HUES48 (cell line): ENCODE results near the gene FBXL7.

Experiments
- H3K27ac ChIP-seq: one replicate; pipeline ENCODE4 v1.7.0; 2013; ENCODE audit warnings: low read depth, low read length, inconsistent platforms
- H3K27me3 ChIP-seq: 2 replicates; pipeline ENCODE4 v1.6.1; 2013; ENCODE audit warnings: mild to moderate bottlenecking, low read length; ENCODE audit not compliant: control insufficient read depth, insufficient read depth
- H3K36me3 ChIP-seq: 2 replicates; pipeline ENCODE4 v1.6.1; 2013; ENCODE audit warnings: low read length; ENCODE audit not compliant: control insufficient read depth, insufficient read depth
- H3K4me1 ChIP-seq: 2 replicates; pipeline ENCODE4 v1.6.1; 2013; ENCODE audit warnings: mild to moderate bottlenecking, low read length; ENCODE audit not compliant: control insufficient read depth, insufficient read depth
- H3K4me3 ChIP-seq: 2 replicates; pipeline ENCODE4 v1.5.1; 2013; ENCODE audit warnings: mild to moderate bottlenecking, low read depth, low read length
- H3K9ac ChIP-seq: 2 replicates; pipeline ENCODE4 v1.6.1; 2013; ENCODE audit warnings: mild to moderate bottlenecking, low read depth, low read length, moderate library complexity
- H3K9me3 ChIP-seq: 2 replicates; pipeline ENCODE4 v1.6.1; 2013; ENCODE audit warnings: low read length; ENCODE audit not compliant: control insufficient read depth, insufficient read depth

The FBXL7 gene

DNA sequence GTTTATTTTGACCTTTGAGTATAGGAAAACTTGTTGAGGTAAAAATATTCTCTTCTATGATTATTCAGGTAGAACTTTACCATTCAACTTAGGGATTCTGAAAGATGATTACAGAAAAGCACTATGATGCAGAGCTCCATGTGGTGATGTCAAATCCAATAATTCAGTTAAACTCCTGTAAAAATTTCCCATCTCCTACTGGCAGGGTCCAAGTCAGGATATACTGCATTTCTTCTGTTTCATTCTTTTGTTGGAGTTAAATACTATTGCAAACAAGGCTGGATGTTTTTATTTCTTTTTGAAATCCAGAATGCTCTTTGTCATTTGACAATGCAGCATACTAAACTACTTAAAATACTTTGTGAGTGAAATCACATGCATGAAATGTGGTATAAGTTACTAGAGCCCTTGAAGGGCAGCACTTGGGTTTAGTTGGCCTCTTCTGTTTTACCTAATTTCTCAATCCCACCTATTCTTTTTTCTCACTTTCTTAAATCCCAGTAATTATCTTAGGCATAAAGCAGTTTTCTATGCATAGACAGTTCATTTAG lies 204.5 kb downstream of the FBXL7 start:
- Histone ChIP-seq H3K9ac (no peak overlapping the region), H3K9me3 (no peaks in the 10 kb centered on the region), H3K4me1 (peaks cover 27% of the 10 kb centered on the region), H3K4me3 (no peak overlapping the region), H3K36me3 (no peaks in the 10 kb centered on the region), H3K27me3 (no peaks in the 10 kb centered on the region), H3K27ac (peak overlapping the region; percentile 16)

DNA sequence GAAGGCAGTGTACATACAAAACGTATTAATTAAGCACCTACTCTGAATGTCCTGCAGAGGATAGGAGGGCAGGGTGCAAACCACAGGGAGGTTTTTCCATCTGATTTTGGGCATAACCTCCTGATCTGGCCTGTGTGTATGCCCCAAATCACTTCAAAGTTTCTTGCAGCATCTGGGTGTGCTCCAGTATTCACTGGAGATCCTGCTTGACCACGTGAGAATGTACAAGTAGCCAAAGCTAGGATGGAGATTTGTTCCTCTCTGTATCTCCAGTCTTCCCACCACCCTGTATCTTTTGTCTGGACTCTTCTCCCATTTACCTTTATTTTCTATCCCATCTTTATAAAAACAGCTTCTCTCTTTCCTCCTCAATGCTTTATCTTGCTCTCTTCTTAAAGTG lies 207.7 kb downstream of the FBXL7 start:
- Histone ChIP-seq H3K4me1 (peaks cover 18% of the 10 kb centered on the region), H3K9me3 (no peaks in the 10 kb centered on the region), H3K9ac (no peak overlapping the region), H3K36me3 (no peaks in the 10 kb centered on the region), H3K27ac (no peak overlapping the region), H3K27me3 (no peaks in the 10 kb centered on the region), H3K4me3 (no peak overlapping the region)

DNA sequence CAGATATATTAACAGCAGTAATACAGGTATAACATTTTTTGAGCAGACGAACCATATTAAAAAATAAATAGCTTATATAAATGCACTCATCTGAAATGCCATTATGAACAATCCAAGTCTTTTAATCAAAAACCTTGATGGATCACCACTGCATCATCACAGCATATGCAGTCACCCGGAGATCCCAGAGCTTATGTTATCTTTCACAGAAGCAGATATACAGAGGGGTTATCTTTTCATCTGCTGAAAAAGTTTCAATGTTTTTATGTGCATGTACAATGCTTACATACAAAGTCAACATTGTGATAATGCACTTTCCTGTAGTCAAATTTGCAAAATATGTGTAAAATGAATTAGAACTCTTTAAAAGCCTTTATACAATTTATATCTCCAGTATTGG lies 211.9 kb downstream of the FBXL7 start:
- peaks cover 14% of the 10 kb centered on the region for H3K4me1 ChIP-seq
- H3K36me3 ChIP-seq = no peaks in the 10 kb centered on the region
- no peak overlapping the region for H3K9ac ChIP-seq
- H3K9me3 ChIP-seq = no peaks in the 10 kb centered on the region
- H3K27me3 ChIP-seq = no peaks in the 10 kb centered on the region
- no peak overlapping the region for H3K4me3 ChIP-seq
- H3K27ac ChIP-seq = no peak overlapping the region

DNA sequence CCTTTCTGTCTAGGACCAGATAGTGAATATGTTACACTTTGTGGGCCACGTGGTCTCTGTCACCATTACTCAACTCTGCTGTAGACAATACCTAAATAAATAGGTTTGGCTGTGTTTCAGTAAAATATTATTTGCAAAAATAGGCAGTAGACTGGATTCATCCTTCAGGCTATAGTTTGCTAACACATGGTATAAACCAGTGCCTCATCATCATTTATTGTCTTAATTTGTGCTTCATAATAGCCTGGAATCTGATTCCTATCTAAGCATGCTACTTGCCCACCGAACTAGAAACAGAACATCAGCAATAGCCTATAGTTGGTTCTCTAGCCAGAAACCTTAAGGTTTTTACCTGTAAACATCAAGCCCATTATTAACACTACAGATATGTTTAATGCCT lies 215.6 kb downstream of the FBXL7 start:
- no peaks in the 10 kb centered on the region for H3K9me3 ChIP-seq
- no peaks in the 10 kb centered on the region for H3K36me3 ChIP-seq
- no peak overlapping the region for H3K27ac ChIP-seq
- no peak overlapping the region for H3K4me3 ChIP-seq
- H3K4me1 ChIP-seq = peaks cover 30% of the 10 kb centered on the region
- no peaks in the 10 kb centered on the region for H3K27me3 ChIP-seq
- no peak overlapping the region for H3K9ac ChIP-seq

DNA sequence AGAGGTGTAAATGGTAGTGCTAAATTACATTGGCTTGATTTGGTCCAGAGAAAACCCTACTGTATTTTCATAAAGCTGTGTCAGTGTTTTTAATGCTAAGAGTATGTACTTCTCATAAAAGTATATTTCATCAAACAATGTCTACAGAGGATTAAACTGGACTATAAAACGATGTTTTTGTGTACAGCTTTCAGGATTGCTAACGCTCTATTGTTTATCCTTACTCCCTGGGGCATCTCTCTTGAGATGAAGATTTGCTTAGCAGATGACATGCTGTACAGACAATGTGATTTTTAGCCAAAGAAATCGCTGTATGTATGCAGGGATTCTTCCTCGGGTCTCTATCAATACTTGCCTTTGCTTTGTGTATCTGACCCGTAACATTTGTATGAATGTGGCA lies 216.0 kb downstream of the FBXL7 start:
- Histone ChIP-seq H3K4me3 (no peak overlapping the region), H3K9me3 (no peaks in the 10 kb centered on the region), H3K27me3 (no peaks in the 10 kb centered on the region), H3K36me3 (no peaks in the 10 kb centered on the region), H3K4me1 (peaks cover 33% of the 10 kb centered on the region), H3K9ac (no peak overlapping the region), H3K27ac (no peak overlapping the region)

DNA sequence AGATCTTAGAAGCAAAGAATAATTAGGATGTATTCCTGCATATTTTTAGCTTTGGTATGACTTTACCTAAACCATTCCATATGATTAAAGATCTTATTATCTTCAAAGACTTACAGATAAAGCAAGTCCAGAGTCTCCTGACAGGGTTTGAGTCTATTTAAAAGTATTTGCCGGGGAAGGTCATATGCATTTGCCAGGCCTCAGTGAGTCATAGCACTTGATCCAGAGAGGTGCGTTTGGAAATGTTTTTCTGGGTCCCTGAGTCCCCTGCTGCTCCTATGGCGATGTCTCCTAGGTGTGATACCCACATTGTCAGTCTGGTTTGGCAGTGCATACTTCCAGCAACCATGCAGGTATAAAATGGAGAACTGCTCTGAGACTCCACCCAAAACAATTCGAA lies 217.0 kb downstream of the FBXL7 start:
- Histone ChIP-seq H3K27me3 (no peaks in the 10 kb centered on the region), H3K9ac (no peak overlapping the region), H3K36me3 (no peaks in the 10 kb centered on the region), H3K9me3 (no peaks in the 10 kb centered on the region), H3K4me3 (no peak overlapping the region), H3K27ac (no peak overlapping the region), H3K4me1 (peaks cover 39% of the 10 kb centered on the region)

DNA sequence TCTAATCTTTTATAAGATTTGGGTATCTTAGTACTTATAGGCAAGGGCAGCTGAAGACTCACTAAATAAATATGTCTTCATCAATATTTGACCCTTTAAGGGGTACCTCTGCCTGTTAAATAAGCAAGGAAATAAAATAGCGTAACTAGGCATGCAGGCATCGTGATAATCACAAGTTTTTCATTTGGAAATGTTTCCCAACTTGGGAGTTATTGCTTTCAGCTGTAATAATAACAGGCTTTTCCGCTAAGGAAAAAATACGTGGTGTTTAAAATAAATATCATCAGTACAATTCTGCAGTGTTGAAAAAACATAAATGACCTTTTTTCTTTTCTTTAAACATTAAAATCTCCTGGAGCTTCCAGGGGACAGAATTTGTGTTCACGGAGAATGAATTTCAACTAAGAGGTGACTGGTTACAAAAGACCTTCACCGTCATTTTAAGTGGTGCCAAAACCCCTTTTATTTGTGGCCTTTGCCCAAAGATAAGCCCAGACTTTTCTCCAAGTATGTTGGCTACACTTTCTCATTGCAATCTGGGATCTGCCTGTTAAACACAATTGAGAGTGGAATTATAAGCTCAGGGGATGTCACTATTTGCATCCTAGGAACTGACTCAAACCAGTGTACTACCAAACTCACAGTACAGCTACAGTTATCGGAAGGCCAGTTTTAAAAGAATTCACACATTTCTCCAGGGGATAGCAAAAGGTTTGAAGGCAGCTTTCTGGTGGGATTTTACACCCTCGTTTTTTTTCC lies 218.6 kb downstream of the FBXL7 start:
- Histone ChIP-seq H3K4me3 (no peak overlapping the region), H3K36me3 (no peaks in the 10 kb centered on the region), H3K9ac (no peak overlapping the region), H3K9me3 (no peaks in the 10 kb centered on the region), H3K27me3 (no peaks in the 10 kb centered on the region), H3K27ac (peak overlapping the region; percentile 18), H3K4me1 (peaks cover 39% of the 10 kb centered on the region)

DNA sequence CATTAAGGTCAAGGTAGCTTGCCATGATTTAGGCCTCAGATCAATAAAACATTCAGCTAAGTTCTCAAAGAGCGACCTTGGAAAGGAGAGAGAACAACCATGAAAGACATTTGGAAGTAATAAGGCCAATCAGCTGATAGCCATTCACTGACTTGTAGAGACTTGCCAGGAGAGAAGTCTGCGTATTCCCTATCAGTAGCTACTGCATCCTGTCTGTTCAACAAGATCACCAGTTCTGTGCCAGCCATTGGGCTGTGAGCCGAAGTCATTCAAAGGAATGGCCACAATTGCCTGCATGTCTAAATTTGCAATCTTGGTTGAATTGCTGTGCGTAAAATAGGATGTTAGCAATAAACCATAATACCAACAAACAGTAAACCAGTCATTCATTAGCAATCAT lies 219.8 kb downstream of the FBXL7 start:
- H3K27me3 ChIP-seq = no peaks in the 10 kb centered on the region

DNA sequence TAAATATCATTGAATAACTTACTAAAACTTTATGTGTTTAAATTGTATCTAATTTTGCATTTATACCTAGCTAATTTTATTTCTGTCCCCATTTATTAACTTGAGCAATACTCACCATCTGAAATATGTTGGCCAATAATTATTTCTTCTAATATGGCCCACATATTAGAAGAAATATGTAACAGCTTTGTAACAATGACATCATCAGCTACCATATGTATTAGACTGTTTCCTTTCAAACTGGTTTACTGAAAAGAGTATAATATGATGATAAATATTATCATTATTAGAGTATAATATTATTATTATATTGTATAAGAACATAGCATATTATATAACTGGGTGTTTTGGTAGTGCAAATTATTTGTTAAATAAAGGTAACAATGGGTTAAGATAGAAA lies 220.5 kb downstream of the FBXL7 start:
- no peaks in the 10 kb centered on the region for H3K36me3 ChIP-seq
- H3K27ac ChIP-seq = no peak overlapping the region
- no peaks in the 10 kb centered on the region for H3K27me3 ChIP-seq
- no peaks in the 10 kb centered on the region for H3K9me3 ChIP-seq
- H3K4me3 ChIP-seq = no peak overlapping the region
- H3K4me1 ChIP-seq = peaks cover 37% of the 10 kb centered on the region
- H3K9ac ChIP-seq = no peak overlapping the region

More for the DNA sequence above, 219.8 kb downstream of the FBXL7 start:
- Histone ChIP-seq H3K4me1 (peaks cover 39% of the 10 kb centered on the region), H3K4me3 (no peak overlapping the region), H3K36me3 (no peaks in the 10 kb centered on the region), H3K9me3 (no peaks in the 10 kb centered on the region), H3K9ac (no peak overlapping the region), H3K27ac (no peak overlapping the region)

DNA sequence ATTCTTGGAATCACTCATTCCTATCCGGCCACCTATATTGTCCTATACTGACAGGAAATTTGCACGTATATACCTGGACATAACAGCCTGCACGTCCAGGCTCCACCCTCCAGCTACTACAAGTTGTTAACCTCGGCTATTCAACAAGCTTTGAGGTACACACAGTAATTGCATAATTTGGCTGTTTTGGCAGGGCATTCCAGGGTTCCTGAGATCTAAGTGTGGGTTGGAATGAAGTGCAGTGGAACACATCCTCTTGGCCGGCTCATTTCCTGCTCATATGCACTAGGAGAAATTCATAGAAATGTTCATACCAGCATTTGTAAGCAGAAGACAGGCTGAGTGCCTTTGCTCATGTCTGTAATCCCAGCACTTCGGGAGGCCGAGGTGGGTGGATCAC lies 222.3 kb downstream of the FBXL7 start:
- peaks cover 22% of the 10 kb centered on the region for H3K4me1 ChIP-seq
- no peak overlapping the region for H3K9ac ChIP-seq
- no peaks in the 10 kb centered on the region for H3K27me3 ChIP-seq
- peaks cover 2% of the 10 kb centered on the region; the same call in 1 of the 2 replicates for H3K9me3 ChIP-seq
- no peak overlapping the region for H3K4me3 ChIP-seq
- H3K27ac ChIP-seq = no peak overlapping the region
- no peaks in the 10 kb centered on the region for H3K36me3 ChIP-seq

DNA sequence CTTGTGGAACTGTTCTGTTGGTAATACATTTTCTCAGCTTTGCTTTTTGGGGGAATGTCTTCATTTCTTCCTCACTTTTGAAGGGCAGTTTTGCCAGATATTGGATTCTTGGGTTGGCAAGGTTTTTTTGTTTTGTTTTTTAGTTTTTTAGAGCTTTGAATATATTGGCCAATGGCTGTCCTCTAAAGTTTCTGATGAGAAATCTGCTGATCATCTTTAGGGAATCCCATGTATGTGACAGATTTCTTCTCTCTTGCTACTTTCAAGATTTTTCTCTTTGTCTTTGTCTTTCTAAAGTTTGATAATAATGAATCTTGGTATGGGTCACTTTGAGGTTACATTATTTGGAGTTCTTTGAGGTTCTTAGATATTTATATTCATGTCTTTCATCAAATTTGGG lies 227.4 kb downstream of the FBXL7 start:
- no peak overlapping the region for H3K27ac ChIP-seq
- H3K9ac ChIP-seq = no peak overlapping the region
- H3K36me3 ChIP-seq = no peaks in the 10 kb centered on the region
- H3K27me3 ChIP-seq = no peaks in the 10 kb centered on the region
- H3K9me3 ChIP-seq = peaks cover 10% of the 10 kb centered on the region; the same call in 1 of the 2 replicates
- H3K4me3 ChIP-seq = no peak overlapping the region
- H3K4me1 ChIP-seq = no peaks in the 10 kb centered on the region
